GM12878 (cell line): Measurements from ENCODE around the gene TMEM132D. TPM values are rescaled to one million over a fixed set of nuclear protein-coding genes. Genes with fewer than 3 reads are reported as not detected.

ENCODE experiments used
- ATAC-seq: fragments of 200-7000 bp; cut with Tn5 transposase; 3 replicates; pipeline ENCODE4 v1.9.1; 2020; ENCODE audit warnings: mild to moderate bottlenecking, moderate library complexity
- BruUV-seq: library from RNA; stranded (reverse); fragments of 400-500 nt; replicated peaks from 2 replicates; lab custom pipeline; 2021; lab: Mats Ljungman, UMichigan
- CTCF ChIA-PET: fragments of 300-600 bp; sonication (Branson Sonifier 250); formaldehyde crosslinking; extraction: SDS; loops from one replicate; lab custom pipeline; 2021; ENCODE audit warnings: inconsistent platforms; lab: Yijun Ruan, JAX
- POLR2A ChIA-PET: fragments of 350-600 bp; formaldehyde crosslinking; extraction: SDS; loops from one replicate; lab custom pipeline; 2021; ENCODE audit warnings: inconsistent platforms; lab: Charles Lee
- RAD21 ChIA-PET: fragments of 300-600 bp; sonication (Branson Sonifier 250); formaldehyde crosslinking; loops from one replicate; lab custom pipeline; 2023; ENCODE audit warnings: antibody characterized with exemption; ENCODE audit not compliant: unreplicated experiment; lab: Charles Lee
- SMC1A ChIA-PET: fragments of 300-600 bp; sonication (Branson Sonifier 250); formaldehyde crosslinking; loops from one replicate; lab custom pipeline; 2023; ENCODE audit not compliant: unreplicated experiment, uncharacterized antibody; lab: Charles Lee
- DNase-seq: peaks from one replicate; pipeline ENCODE4 v3.0.0-alpha.2; 2011; ENCODE audit warnings: low read depth, low spot score
- FAIRE-seq: peaks from 3 replicates; lab custom pipeline; 2011; peaks lifted over from hg19 to GRCh38; lab: Jason Lieb, UNC
- H2AFZ ChIP-seq: 2 replicates; pipeline ENCODE4 v1.6.0; 2011; ENCODE audit warnings: low read depth, low read length, control low read depth; ENCODE audit not compliant: control insufficient read depth
- H3K27ac ChIP-seq: 2 replicates; pipeline ENCODE4 v1.5.1; 2011; ENCODE audit warnings: control low read depth; ENCODE audit not compliant: control insufficient read depth, insufficient read depth
- H3K27me3 ChIP-seq, 2 experiments: replicated peaks in 1 of 2; 2 replicates each; pipeline versions ENCODE4 v1.6.0 to v1.6.1; 2011; ENCODE audit warnings: low read length in 1 of 2; ENCODE audit not compliant: control insufficient read depth in 2 of 2, insufficient read depth in 2 of 2
- H3K36me3 ChIP-seq, 2 experiments: 2 replicates each; pipeline ENCODE4 v1.5.1; 2011; ENCODE audit warnings: low read length in 1 of 2; ENCODE audit not compliant: control insufficient read depth in 2 of 2, insufficient read depth in 2 of 2
- H3K4me1 ChIP-seq: 2 replicates; pipeline ENCODE4 v1.6.1; 2011; ENCODE audit warnings: mild to moderate bottlenecking, low read length, moderate library complexity, mixed read lengths; ENCODE audit not compliant: control insufficient read depth, insufficient read depth
- H3K4me2 ChIP-seq: 2 replicates; pipeline ENCODE4 v1.6.0; 2011; ENCODE audit warnings: control low read depth; ENCODE audit not compliant: control insufficient read depth, insufficient read depth
- H3K4me3 ChIP-seq: fragments of 200-600 bp; sonication (generic); 2 replicates; pipeline ENCODE4 v1.5.1; 2016
- H3K79me2 ChIP-seq: 2 replicates; pipeline ENCODE4 v1.6.0; 2011; ENCODE audit warnings: low read length; ENCODE audit not compliant: control insufficient read depth, insufficient read depth
- H3K9ac ChIP-seq: 2 replicates; pipeline ENCODE4 v1.8.0; 2011; ENCODE audit warnings: low read length, control low read depth, mixed read lengths; ENCODE audit not compliant: control insufficient read depth, insufficient read depth
- H3K9me3 ChIP-seq: replicated peaks from 3 replicates; pipeline ENCODE4 v1.5.1; 2011; ENCODE audit warnings: mild to moderate bottlenecking, low read length; ENCODE audit not compliant: control insufficient read depth, insufficient read depth
- H4K20me1 ChIP-seq: 2 replicates; pipeline ENCODE4 v1.6.0; 2011; ENCODE audit not compliant: control insufficient read depth, insufficient read depth
- CBFB ChIP-seq: IDR thresholded peaks from 2 replicates; pipeline ENCODE4 v1.6.1; 2016; ENCODE audit warnings: antibody characterized with exemption, low read depth
- ELK1 ChIP-seq: IDR thresholded peaks from 2 replicates; pipeline ENCODE4 v1.6.1; 2012; ENCODE audit warnings: low read depth, low read length, improper control_type of control experiment
- ETV6 ChIP-seq, 2 experiments: fragments of 450-650 bp in 1 of 2; IDR thresholded peaks in 1 of 2; conservative IDR thresholded peaks in 1 of 2; 2 replicates each; pipeline ENCODE4 v1.6.1; 2014; ENCODE audit warnings: antibody characterized with exemption in 1 of 2, borderline replicate concordance in 1 of 2, low read depth in 1 of 2, mild to moderate bottlenecking in 1 of 2, moderate library complexity in 1 of 2
- HDAC6 ChIP-seq: fragments of 200-600 bp; sonication (generic); IDR thresholded peaks from one replicate; pipeline ENCODE4 v1.8.0; 2017; ENCODE audit warnings: antibody characterized with exemption; ENCODE audit not compliant: unreplicated experiment
- POLR2A ChIP-seq: IDR thresholded peaks from 2 replicates; pipeline ENCODE4 v1.6.1; 2011; ENCODE audit warnings: low read depth, mild to moderate bottlenecking, low read length
- RELA ChIP-seq: fragments of 450-650 bp; IDR thresholded peaks from 2 replicates; pipeline ENCODE4 v1.8.0; 2014; ENCODE audit warnings: borderline replicate concordance; ENCODE audit not compliant: partially characterized antibody
- RFX5 ChIP-seq: IDR thresholded peaks from 2 replicates; pipeline ENCODE4 v1.6.1; 2011; ENCODE audit warnings: low read depth, low read length, improper control_type of control experiment
- RUNX3 ChIP-seq: IDR thresholded peaks from 2 replicates; pipeline ENCODE4 v1.6.1; 2012; ENCODE audit warnings: low read length, inconsistent platforms
- SMC3 ChIP-seq: IDR thresholded peaks from 2 replicates; pipeline ENCODE4 v1.6.1; 2011; ENCODE audit warnings: low read length, improper control_type of control experiment, borderline replicate concordance
- SUPT20H ChIP-seq: IDR thresholded peaks from 2 replicates; pipeline ENCODE4 v1.6.1; 2011; ENCODE audit warnings: low read depth, mild to moderate bottlenecking, low read length, moderate library complexity, borderline replicate concordance; ENCODE audit not compliant: control insufficient read depth
- YY1 ChIP-seq: IDR thresholded peaks from 2 replicates; pipeline ENCODE4 v1.6.1; 2011; ENCODE audit warnings: low read depth, mild to moderate bottlenecking, low read length
- ZNF384 ChIP-seq: IDR thresholded peaks from 2 replicates; pipeline ENCODE4 v1.6.1; 2012; ENCODE audit warnings: low read depth, mild to moderate bottlenecking, low read length, improper control_type of control experiment, borderline replicate concordance
- WGBS: methylation state at CpG from one replicate; pipeline ENCODE4 v1.1.6; 2016; ENCODE audit warnings: low lambda C conversion rate; ENCODE audit not compliant: insufficient replicate concordance, insufficient coverage; ENCODE audit errors: missing lambda C conversion rate; 5-methylcytosine and 5-hydroxymethylcytosine counted together
- in situ Hi-C: fragments of 300-500 bp; cut with MboI; formaldehyde crosslinking; loops from 9 replicates; pipeline ENCODE4 v1.14.3; 2018; ENCODE audit warnings: mixed read lengths
- intact Hi-C: fragments of 100-400 bp; cut with micrococcal nuclease; formaldehyde crosslinking; loops from one replicate; pipeline ENCODE4 v1.14.2; 2022; ENCODE audit not compliant: unreplicated experiment
- polyA plus RNA-seq, 11 experiments: library from polyadenylated mRNA; depleted of rRNA in 4 of 11; unstranded in 6 of 11; stranded (reverse) in 5 of 11; fragments of >200 nt; fragmentation: Nextera tagmentation in 4 of 11; fragmentation: Illumina TruSeq in 1 of 11; extraction: Ambion mirVana in 4 of 11; extraction: Trizol in 1 of 11; gene quantifications; 1 replicate in 1 of 11; 2 replicates in 10 of 11; pipeline versions ENCODE4 v1.2.1 to v1.2.3, GENCODE V29; 2011 to 2016; ENCODE audit warnings: inconsistent platforms in 2 of 11, missing spikeins in 2 of 11, low read depth in 1 of 11
- total RNA-seq, 4 experiments: library from RNA; depleted of rRNA in 3 of 4; stranded (reverse); fragments of >200 nt in 3 of 4; fragmentation: Illumina TruSeq in 1 of 4; extraction: Trizol in 1 of 4; gene quantifications; 2 replicates each; pipeline versions ENCODE4 v1.2.1 to v1.2.3, GENCODE V29; 2013 to 2021
- TF ChIP-seq, protein P1 (sequence below): fragments of 450-650 bp; IDR thresholded peaks from 2 replicates; pipeline ENCODE4 v1.6.1; 2017; ENCODE audit warnings: mild to moderate bottlenecking

TMEM132D gene
- total and polyA plus RNA-seq, 10 of the 15 experiments (the other 5 are each of a cell fraction or from before 2014, with no cell fraction given): under 0.01 to 0.12 (median 0.02) TPM; not detected in 3

DNA sequence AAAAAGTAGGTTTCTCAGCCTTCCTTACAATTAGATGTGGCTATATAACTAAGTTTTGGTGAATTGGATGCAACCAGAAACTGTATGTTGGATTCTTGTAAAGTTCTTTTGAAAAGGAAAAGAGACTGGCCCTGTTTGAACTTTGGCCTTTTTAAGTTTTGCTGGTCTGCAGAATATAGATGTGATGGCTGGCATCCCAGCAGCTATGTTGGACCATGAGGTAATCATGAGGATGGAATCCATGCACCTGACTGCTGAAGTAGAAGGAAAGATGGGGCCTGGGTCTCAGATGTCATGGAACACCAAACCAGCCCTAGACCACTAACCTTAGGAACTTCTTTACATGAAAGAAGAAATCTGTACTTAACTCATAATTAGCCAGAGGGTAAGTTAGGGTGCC lies 568.1 kb downstream of the TMEM132D start:
- no TSS peak for BruUV-seq
- Histone ChIP-seq H3K36me3 (no peaks in the 10 kb centered on the region), H3K9me3 (no peaks in the 10 kb centered on the region; the same call in 2 of the 3 replicates), H3K27me3 (no peaks in the 10 kb centered on the region), H2AFZ (no peak overlapping the region), H3K4me1 (no peaks in the 10 kb centered on the region), H3K4me2 (no peak overlapping the region), H4K20me1 (no peaks in the 10 kb centered on the region), H3K9ac (no peak overlapping the region), H3K79me2 (no peaks in the 10 kb centered on the region), H3K4me3 (no peak overlapping the region), H3K27ac (no peak overlapping the region)
- FAIRE-seq (no peak), DNase-seq (no peak), ATAC-seq (no peak)
- TF ChIP-seq SMC3 (no peak), ELK1 (no peak)
- ChIA-PET RAD21 (no interaction called here), SMC1A (no interaction called here), CTCF (no interaction called here), POLR2A (no interaction called here)
- intact Hi-C loops (no loop called here), in situ Hi-C loops (no loop called here)

DNA sequence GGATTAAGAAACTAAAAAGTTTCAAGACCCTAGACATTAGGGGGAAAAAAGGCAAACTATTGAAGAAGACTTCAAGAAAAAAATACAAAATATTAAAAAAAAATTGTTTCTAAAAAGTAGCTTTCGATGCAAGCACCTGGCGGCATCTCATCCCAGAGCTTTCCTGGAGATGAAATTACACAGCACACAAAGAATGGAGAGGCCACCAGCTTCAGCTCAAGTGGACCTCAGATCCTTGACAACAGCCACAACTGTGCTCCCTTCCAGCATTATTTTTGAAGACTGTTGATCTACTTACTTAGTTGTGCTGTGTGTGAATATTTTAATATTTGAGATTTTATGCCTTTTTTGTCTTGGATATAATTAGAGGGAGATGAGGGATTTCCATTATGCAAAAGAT lies 571.5 kb downstream of the TMEM132D start:
- CTCF ChIA-PET: no interaction called here
- H3K36me3 ChIP-seq: no peaks in the 10 kb centered on the region
- RAD21 ChIA-PET: no interaction called here
- no peak overlapping the region for H3K9ac ChIP-seq
- no peak overlapping the region for H3K4me2 ChIP-seq
- no peak overlapping the region for H3K27ac ChIP-seq
- no peaks in the 10 kb centered on the region for H3K27me3 ChIP-seq
- H3K79me2 ChIP-seq: no peaks in the 10 kb centered on the region
- H3K9me3 ChIP-seq: no peaks in the 10 kb centered on the region; the same call in 2 of the 3 replicates
- H3K4me3 ChIP-seq: no peak overlapping the region
- POLR2A ChIA-PET: no interaction called here
- TF ChIP-seq POLR2A (no peak), RELA (no peak), HDAC6 (no peak), CBFB (no peak), ZNF384 (no peak), RUNX3 (no peak), SUPT20H (no peak), RFX5 (no peak), ETV6 (conservative IDR thresholded peaks at IDR 0.05 in 1 of 2, IDR thresholded peaks at IDR 0.05 in 1 of 2; ENCODE audit: borderline replicate concordance in 1 of 2, low read depth in 1 of 2) (no peak), YY1 (no peak)
- TF ChIP-seq, protein P1, sequence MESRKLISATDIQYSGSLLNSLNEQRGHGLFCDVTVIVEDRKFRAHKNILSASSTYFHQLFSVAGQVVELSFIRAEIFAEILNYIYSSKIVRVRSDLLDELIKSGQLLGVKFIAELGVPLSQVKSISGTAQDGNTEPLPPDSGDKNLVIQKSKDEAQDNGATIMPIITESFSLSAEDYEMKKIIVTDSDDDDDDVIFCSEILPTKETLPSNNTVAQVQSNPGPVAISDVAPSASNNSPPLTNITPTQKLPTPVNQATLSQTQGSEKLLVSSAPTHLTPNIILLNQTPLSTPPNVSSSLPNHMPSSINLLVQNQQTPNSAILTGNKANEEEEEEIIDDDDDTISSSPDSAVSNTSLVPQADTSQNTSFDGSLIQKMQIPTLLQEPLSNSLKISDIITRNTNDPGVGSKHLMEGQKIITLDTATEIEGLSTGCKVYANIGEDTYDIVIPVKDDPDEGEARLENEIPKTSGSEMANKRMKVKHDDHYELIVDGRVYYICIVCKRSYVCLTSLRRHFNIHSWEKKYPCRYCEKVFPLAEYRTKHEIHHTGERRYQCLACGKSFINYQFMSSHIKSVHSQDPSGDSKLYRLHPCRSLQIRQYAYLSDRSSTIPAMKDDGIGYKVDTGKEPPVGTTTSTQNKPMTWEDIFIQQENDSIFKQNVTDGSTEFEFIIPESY: no peak
- no peak for ATAC-seq
- BruUV-seq: no TSS peak
- H4K20me1 ChIP-seq: no peaks in the 10 kb centered on the region
- no peak for DNase-seq
- in situ Hi-C loops: no loop called here
- FAIRE-seq: no peak
- H3K4me1 ChIP-seq: no peaks in the 10 kb centered on the region
- WGBS: 19% methylated on average over 2 of the region's 2 CpGs
- SMC1A ChIA-PET: interaction anchor here (0.5 kb wide), 1 partner anchor 542 kb away, joined by 3 read pairs; no protein-coding TSS in a partner anchor
- intact Hi-C loops: no loop called here
- H2AFZ ChIP-seq: no peak overlapping the region
